GM10266 (cell line): ENCODE results near the gene GHR.

ENCODE experiments used
- DNase-seq: peaks from one replicate; pipeline ENCODE4 v3.0.0; 2012; ENCODE audit errors: extremely low spot score
- CTCF ChIP-seq: IDR thresholded peaks from 2 replicates; pipeline ENCODE4 v1.5.1; 2012; ENCODE audit warnings: mild to moderate bottlenecking, low read depth; ENCODE audit not compliant: control insufficient read depth, insufficient read depth; ENCODE audit errors: missing control alignments

The GHR gene

DNA sequence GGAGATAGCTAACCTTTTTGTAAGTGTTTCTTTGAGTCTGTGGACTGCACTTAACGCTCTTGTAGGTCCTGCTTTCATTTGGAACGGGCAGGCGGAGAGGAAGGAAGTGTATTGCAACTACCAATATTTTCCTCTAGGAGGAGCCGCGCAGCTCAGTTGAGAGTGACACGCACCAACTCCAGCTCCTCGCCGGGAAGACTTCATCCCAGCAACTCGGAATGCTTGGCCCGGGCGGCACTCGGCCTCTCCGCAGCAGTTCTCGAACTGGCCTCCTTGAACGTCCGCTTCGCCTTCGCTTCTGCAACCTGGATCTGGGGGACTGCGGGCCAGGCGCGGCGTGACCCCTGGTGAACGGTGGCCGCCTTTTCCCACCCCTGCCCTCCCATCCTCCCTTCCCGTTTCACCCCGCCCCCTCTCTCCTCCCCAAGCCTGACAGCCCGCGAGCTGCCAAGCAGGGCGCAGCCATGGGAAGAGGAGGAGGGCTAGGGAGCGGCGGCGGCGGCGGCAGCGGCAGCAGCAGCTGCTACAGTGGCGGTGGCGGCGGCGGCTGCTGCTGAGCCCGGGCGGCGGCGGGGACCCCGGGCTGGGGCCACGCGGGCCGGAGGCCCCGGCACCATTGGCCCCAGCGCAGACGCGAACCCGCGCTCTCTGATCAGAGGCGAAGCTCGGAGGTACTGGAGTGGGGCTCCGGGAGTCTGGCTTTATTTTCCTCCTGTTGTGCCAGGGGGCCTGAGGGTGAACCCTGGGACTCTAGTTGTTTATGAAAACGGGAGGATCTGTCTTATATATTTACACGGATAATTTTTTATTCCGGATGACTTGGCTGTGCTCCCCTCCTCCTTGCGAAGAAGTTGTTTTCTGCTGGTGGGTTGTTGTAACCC lies at the start of gene GHR:
Gene GHR, plus strand, starts transcription at position 155 of the 881 bp plus-strand sequence. CDS start 142,436 bp downstream, outside the sequence.
- peak; percentile 60 for TF ChIP-seq CTCF
- peak; percentile 74 for DNase-seq

GRCh38 chr5:42374679-42375273 lies 48.5 kb upstream of the GHR start:
- no peak for TF ChIP-seq CTCF
- DNase-seq: no peak

- no peak for TF ChIP-seq CTCF
- DNase-seq: no peak
Measured at GRCh38 chr5:42377496-42377895, 45.7 kb upstream of the GHR start.

DNA sequence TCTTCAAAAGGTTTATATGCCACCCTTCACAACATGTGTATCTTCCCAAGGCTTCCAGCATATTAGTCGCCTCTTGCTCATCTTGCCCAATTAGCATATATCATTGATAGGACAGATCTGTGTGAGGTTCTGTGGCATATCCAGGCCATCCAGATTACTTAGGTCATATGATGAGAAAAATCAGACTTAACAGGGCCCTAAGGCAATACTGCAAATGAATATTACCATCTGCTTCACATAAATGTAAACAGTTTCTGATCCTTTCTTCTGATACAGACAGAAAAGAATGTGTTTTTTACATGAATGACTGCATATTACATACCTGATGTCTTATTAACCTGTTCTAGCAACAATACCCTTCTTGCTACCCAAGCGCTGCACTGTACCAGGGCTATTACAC lies 41.3 kb upstream of the GHR start:
- DNase-seq: no peak
- no peak for TF ChIP-seq CTCF

DNA sequence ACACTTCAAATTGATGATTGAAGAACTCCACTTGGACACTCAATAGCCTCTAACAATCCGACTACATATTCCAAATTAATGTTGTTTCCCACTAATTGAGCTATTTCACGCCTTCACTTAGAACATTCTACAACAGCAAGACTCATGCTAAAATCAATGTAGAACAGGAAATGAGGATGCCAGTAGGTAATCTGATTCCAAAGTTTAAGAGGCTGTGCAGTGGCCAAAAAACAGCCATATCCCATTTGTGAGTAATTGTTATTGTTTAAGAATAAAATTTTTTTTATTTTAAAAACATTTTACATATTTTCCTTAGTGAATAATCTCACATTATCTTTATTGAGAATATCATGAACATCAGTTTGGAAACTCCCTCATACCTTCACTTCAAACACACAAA lies 35.7 kb upstream of the GHR start:
- no peak for TF ChIP-seq CTCF
- no peak for DNase-seq

DNA sequence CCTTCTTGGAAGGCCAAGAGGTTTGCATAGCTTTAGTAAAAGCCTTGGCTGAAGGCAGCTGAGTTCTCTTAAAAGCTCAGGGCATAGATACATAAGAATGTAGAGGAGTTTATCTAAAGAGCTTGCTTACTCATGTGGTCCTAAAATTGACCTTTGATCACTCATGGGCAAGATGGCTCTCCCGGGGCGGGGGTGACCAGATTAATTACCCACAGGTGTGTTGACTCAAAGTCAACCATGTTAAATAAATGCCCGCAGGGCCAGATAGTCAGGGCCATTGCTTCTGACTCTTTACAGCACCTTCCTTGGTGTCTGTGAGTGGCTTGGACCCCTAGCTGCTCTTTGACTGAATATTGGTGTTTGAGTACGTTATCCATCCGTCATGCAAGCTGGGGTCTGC lies 33.1 kb upstream of the GHR start:
- no peak for DNase-seq
- TF ChIP-seq CTCF: no peak

DNA sequence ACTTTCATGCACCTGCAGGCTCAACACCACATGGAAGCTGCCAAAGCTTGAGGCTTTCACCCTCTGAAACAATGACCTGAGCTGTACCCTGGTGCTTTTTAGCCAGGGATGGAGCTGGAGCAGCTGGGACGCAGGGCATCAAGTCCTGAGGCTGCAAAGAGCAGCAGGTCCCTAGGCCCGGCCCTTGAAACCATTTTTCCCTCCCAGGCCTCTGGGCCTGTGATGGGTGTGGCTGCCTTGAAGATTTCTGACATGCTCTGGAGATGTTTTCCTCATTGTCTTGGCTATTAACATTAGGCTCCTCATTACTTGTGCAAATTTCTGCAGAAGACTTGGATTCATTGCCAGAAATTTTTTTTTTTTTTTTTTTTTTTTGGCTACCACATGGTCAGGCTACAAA lies 30.3 kb upstream of the GHR start:
- TF ChIP-seq CTCF: no peak
- no peak for DNase-seq
